Neural cell (in vitro differentiated cells): Measurements from ENCODE around the gene HSPB6. TPM values are rescaled to one million over a fixed set of nuclear protein-coding genes. Genes with fewer than 3 reads are reported as not detected.

ENCODE experiments used
- H2AFZ ChIP-seq: fragments of 200-600, 300-800 bp; sonication (generic), shearing (Covaris generic); 2 replicates; pipeline ENCODE4 v1.6.0; 2014; ENCODE audit warnings: low read depth, mild to moderate bottlenecking, antibody characterized with exemption, low read length, moderate library complexity
- H3F3A ChIP-seq: fragments of 200-600 bp; shearing (Covaris generic); 2 replicates; pipeline ENCODE4 v1.6.1; 2016; ENCODE audit warnings: mild to moderate bottlenecking, moderate library complexity, mixed read lengths, antibody characterized with exemption, low read length; ENCODE audit not compliant: insufficient read depth, poor library complexity, severe bottlenecking
- H3K27ac ChIP-seq: fragments of 200-600, 300-800 bp; sonication (generic), shearing (Covaris generic); 2 replicates; pipeline ENCODE4 v1.5.1; 2014; ENCODE audit warnings: mild to moderate bottlenecking, low read length, moderate library complexity
- H3K27me3 ChIP-seq: fragments of 300-800, 200-600 bp; sonication (generic), shearing (Covaris generic); 2 replicates; pipeline ENCODE4 v1.6.0; 2014; ENCODE audit warnings: mild to moderate bottlenecking, low read depth, low read length, moderate library complexity; ENCODE audit not compliant: insufficient read depth
- H3K36me3 ChIP-seq: fragments of 300-800, 200-600 bp; sonication (generic), shearing (Covaris generic); 2 replicates; pipeline ENCODE4 v1.5.1; 2014; ENCODE audit warnings: mild to moderate bottlenecking, antibody characterized with exemption, low read length, moderate library complexity; ENCODE audit not compliant: insufficient read depth
- H3K4me2 ChIP-seq: fragments of 300-800, 200-600 bp; sonication (generic), shearing (Covaris generic); 2 replicates; pipeline ENCODE4 v1.6.0; 2014; ENCODE audit warnings: mild to moderate bottlenecking, low read length
- H3K4me3 ChIP-seq: fragments of 300-800, 200-600 bp; sonication (generic), shearing (Covaris generic); 2 replicates; pipeline ENCODE4 v1.5.1; 2014; ENCODE audit warnings: mild to moderate bottlenecking, low read length, moderate library complexity
- H3K79me2 ChIP-seq: fragments of 200-600 bp; shearing (Covaris generic); replicated peaks from 2 replicates; pipeline ENCODE4 v1.6.0; 2014; ENCODE audit warnings: mild to moderate bottlenecking, low read length, moderate library complexity; ENCODE audit not compliant: insufficient read depth
- H3K9ac ChIP-seq: fragments of 300-800, 200-600 bp; sonication (generic), shearing (Covaris generic); 2 replicates; pipeline ENCODE4 v1.6.1; 2016; ENCODE audit warnings: mild to moderate bottlenecking, low read length, mixed read lengths
- H3K9me2 ChIP-seq: fragments of 200-600 bp; shearing (Covaris generic); 2 replicates; pipeline ENCODE4 v1.6.1; 2016; ENCODE audit warnings: mild to moderate bottlenecking, low read length, mixed read lengths; ENCODE audit not compliant: insufficient read depth
- H3K9me3 ChIP-seq: fragments of 200-600, 300-800 bp; sonication (generic), shearing (Covaris generic); 2 replicates; pipeline ENCODE4 v1.6.1; 2016; ENCODE audit warnings: mild to moderate bottlenecking, mixed run types, low read length, moderate library complexity, mixed read lengths
- H4K20me1 ChIP-seq: fragments of 200-600 bp; shearing (Covaris generic); 2 replicates; pipeline ENCODE4 v1.6.1; 2016; ENCODE audit warnings: mild to moderate bottlenecking, mixed run types; ENCODE audit not compliant: insufficient read depth
- EP300 ChIP-seq: fragments of 450-650 bp; conservative IDR thresholded peaks from 2 replicates; pipeline ENCODE4 v1.6.1; 2014; ENCODE audit warnings: antibody characterized with exemption, mild to moderate bottlenecking, moderate library complexity; ENCODE audit not compliant: poor library complexity, severe bottlenecking
- EZH2 ChIP-seq: fragments of 200-600, 300-800 bp; shearing (Covaris generic), sonication (generic); IDR thresholded peaks from 2 replicates; pipeline ENCODE4 v1.6.1; 2014; ENCODE audit warnings: antibody characterized with exemption, low read length, borderline replicate concordance, mild to moderate bottlenecking; ENCODE audit not compliant: insufficient read depth, poor library complexity, severe bottlenecking
- MXI1 ChIP-seq: fragments of 450-650 bp; conservative IDR thresholded peaks from 2 replicates; pipeline ENCODE4 v1.6.1; 2014; ENCODE audit warnings: antibody characterized with exemption, mild to moderate bottlenecking; ENCODE audit not compliant: poor library complexity, severe bottlenecking
- POLR2AphosphoS5 ChIP-seq: IDR thresholded peaks from 2 replicates; pipeline ENCODE4 v1.6.1; 2012
- RAD21 ChIP-seq: fragments of 450-650 bp; conservative IDR thresholded peaks from 2 replicates; pipeline ENCODE4 v1.6.1; 2014; ENCODE audit warnings: antibody characterized with exemption, mild to moderate bottlenecking, moderate library complexity
- SMC3 ChIP-seq: fragments of 450-650 bp; conservative IDR thresholded peaks from 2 replicates; pipeline ENCODE4 v1.6.1; 2014; ENCODE audit warnings: antibody characterized with exemption, mild to moderate bottlenecking, moderate library complexity; ENCODE audit not compliant: poor library complexity
- TAF1 ChIP-seq: IDR thresholded peaks from 2 replicates; pipeline ENCODE4 v1.6.1; 2012; ENCODE audit warnings: low read depth
- polyA plus RNA-seq: library from polyadenylated mRNA; depleted of rRNA; stranded (reverse); fragments of >200 nt; gene quantifications from 2 replicates; pipeline ENCODE4 v1.2.3, GENCODE V29; 2014
- TF ChIP-seq, protein P1 (sequence below): IDR thresholded peaks from 2 replicates; pipeline ENCODE4 v1.6.1; 2012; ENCODE audit warnings: borderline replicate concordance
- TF ChIP-seq, protein P2 (sequence below): fragments of 450-650 bp; IDR thresholded peaks from 2 replicates; pipeline ENCODE4 v1.5.1; 2014; ENCODE audit warnings: antibody characterized with exemption, mild to moderate bottlenecking, moderate library complexity; ENCODE audit not compliant: poor library complexity, severe bottlenecking

Gene HSPB6
- polyA plus RNA-seq, 1 donor from 2014 or later: not detected

DNA sequence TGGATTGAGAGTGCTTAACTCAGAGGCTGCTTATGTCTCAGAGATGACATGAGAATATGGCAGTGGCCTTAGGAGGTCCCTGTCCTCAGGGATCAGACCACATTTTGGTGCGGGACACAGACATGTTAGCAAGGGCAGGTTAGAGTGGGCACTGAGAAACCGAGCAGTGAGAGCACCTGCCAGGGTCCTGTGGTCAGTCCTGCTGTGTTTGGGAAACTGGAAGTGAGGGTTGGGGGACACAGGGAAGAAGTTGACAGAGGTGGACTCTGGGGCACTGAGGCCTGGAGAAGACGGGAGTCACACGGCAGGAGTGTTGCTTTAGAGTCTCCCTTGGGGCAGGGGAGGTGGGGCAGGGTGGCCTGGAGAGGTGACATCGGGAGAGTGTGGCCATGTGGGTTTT lies 21.9 kb downstream of the HSPB6 start:
- no peaks in the 10 kb centered on the region for H3K27me3 ChIP-seq
- no peak overlapping the region for H2AFZ ChIP-seq
- H4K20me1 ChIP-seq: no peaks in the 10 kb centered on the region
- H3K9ac ChIP-seq: no peak overlapping the region
- no peaks in the 10 kb centered on the region for H3F3A ChIP-seq
- no peaks in the 10 kb centered on the region for H3K9me2 ChIP-seq
- H3K4me3 ChIP-seq: no peak overlapping the region
- H3K9me3 ChIP-seq: no peaks in the 10 kb centered on the region
- TF ChIP-seq MXI1 (no peak), RAD21 (no peak), EZH2 (no peak), TAF1 (no peak), EP300 (no peak), SMC3 (no peak), POLR2AphosphoS5 (no peak)
- TF ChIP-seq, protein P1, sequence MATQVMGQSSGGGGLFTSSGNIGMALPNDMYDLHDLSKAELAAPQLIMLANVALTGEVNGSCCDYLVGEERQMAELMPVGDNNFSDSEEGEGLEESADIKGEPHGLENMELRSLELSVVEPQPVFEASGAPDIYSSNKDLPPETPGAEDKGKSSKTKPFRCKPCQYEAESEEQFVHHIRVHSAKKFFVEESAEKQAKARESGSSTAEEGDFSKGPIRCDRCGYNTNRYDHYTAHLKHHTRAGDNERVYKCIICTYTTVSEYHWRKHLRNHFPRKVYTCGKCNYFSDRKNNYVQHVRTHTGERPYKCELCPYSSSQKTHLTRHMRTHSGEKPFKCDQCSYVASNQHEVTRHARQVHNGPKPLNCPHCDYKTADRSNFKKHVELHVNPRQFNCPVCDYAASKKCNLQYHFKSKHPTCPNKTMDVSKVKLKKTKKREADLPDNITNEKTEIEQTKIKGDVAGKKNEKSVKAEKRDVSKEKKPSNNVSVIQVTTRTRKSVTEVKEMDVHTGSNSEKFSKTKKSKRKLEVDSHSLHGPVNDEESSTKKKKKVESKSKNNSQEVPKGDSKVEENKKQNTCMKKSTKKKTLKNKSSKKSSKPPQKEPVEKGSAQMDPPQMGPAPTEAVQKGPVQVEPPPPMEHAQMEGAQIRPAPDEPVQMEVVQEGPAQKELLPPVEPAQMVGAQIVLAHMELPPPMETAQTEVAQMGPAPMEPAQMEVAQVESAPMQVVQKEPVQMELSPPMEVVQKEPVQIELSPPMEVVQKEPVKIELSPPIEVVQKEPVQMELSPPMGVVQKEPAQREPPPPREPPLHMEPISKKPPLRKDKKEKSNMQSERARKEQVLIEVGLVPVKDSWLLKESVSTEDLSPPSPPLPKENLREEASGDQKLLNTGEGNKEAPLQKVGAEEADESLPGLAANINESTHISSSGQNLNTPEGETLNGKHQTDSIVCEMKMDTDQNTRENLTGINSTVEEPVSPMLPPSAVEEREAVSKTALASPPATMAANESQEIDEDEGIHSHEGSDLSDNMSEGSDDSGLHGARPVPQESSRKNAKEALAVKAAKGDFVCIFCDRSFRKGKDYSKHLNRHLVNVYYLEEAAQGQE: no peak
- TF ChIP-seq, protein P2, sequence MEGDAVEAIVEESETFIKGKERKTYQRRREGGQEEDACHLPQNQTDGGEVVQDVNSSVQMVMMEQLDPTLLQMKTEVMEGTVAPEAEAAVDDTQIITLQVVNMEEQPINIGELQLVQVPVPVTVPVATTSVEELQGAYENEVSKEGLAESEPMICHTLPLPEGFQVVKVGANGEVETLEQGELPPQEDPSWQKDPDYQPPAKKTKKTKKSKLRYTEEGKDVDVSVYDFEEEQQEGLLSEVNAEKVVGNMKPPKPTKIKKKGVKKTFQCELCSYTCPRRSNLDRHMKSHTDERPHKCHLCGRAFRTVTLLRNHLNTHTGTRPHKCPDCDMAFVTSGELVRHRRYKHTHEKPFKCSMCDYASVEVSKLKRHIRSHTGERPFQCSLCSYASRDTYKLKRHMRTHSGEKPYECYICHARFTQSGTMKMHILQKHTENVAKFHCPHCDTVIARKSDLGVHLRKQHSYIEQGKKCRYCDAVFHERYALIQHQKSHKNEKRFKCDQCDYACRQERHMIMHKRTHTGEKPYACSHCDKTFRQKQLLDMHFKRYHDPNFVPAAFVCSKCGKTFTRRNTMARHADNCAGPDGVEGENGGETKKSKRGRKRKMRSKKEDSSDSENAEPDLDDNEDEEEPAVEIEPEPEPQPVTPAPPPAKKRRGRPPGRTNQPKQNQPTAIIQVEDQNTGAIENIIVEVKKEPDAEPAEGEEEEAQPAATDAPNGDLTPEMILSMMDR: no peak
- H3K36me3 ChIP-seq: no peaks in the 10 kb centered on the region
- H3K4me2 ChIP-seq: no peak overlapping the region
- no peaks in the 10 kb centered on the region for H3K79me2 ChIP-seq
- no peak overlapping the region for H3K27ac ChIP-seq

DNA sequence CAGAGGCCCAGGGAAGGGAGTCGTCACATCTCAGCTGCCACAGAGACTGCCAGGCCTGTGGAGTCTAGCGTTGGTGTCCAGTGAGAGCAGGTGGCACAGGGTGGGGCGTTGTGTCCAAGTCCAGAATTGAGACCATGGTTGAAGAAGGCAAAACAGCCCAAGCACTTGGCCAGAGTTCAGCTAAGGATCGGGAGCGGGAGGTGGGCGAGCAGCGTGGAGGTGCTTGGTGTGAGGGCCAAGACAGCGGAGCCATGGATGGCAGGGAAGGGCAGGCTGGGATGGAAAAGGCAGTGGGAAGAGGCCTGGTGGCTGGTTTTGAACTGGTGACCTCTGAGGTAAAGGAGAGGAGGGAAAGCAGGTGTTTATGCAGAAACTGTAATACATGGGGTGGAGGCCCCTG lies 22.6 kb downstream of the HSPB6 start:
- H3K9me3 ChIP-seq: no peaks in the 10 kb centered on the region
- no peak overlapping the region for H3K27ac ChIP-seq
- H3K9ac ChIP-seq: no peak overlapping the region
- H3K27me3 ChIP-seq: no peaks in the 10 kb centered on the region
- H3F3A ChIP-seq: no peaks in the 10 kb centered on the region
- H3K79me2 ChIP-seq: no peaks in the 10 kb centered on the region
- no peak overlapping the region for H2AFZ ChIP-seq
- no peaks in the 10 kb centered on the region for H4K20me1 ChIP-seq
- no peaks in the 10 kb centered on the region for H3K9me2 ChIP-seq
- no peak overlapping the region for H3K4me3 ChIP-seq
- H3K36me3 ChIP-seq: no peaks in the 10 kb centered on the region
- H3K4me2 ChIP-seq: no peak overlapping the region
- TF ChIP-seq TAF1: no peak
- TF ChIP-seq MXI1: no peak
- no peak for TF ChIP-seq SMC3
- TF ChIP-seq, protein P1: no peak
